Activated T-helper 17 cell treated with anti-CD3 and anti-CD28 coated beads, Interleukin-2, amount 50 U/mL, for 72 hours (primary cell): ENCODE results near the gene YWHAG. TPM values are rescaled to one million over a fixed set of nuclear protein-coding genes. Genes with fewer than 3 reads are reported as not detected.
A peak's percentile ranks its signal among the peaks of the same experiment; 100 is the strongest.
"Not testable (repeated sequence)": the region's sequence is repeated elsewhere in the genome, so short reads cannot be mapped to it uniquely, and the experiment has no call there.

Source experiments
- ATAC-seq: fragments of 150-1000 bp; cut with Tn5 transposase; replicated peaks from 2 replicates; pipeline ENCODE4 v1.10.0; 2021; ENCODE audit warnings: mild to moderate bottlenecking, moderate library complexity
- H3K27ac Mint-ChIP-seq: one replicate; pipeline ENCODE4 v1.8.0; 2022; ENCODE audit warnings: mixed read lengths
- H3K27me3 Mint-ChIP-seq: one replicate; pipeline ENCODE4 v1.8.0; 2022; ENCODE audit warnings: mixed read lengths
- H3K36me3 Mint-ChIP-seq: one replicate; pipeline ENCODE4 v1.8.0; 2022; ENCODE audit warnings: low read depth, mild to moderate bottlenecking, mixed read lengths
- H3K4me1 Mint-ChIP-seq: one replicate; pipeline ENCODE4 v1.8.0; 2022; ENCODE audit warnings: mixed read lengths
- H3K4me3 Mint-ChIP-seq: one replicate; pipeline ENCODE4 v1.8.0; 2022; ENCODE audit warnings: mild to moderate bottlenecking, mixed read lengths
- H3K9me3 Mint-ChIP-seq: one replicate; pipeline ENCODE4 v1.8.0; 2022; ENCODE audit warnings: mixed read lengths
- total RNA-seq, 2 donors: library from RNA; stranded (reverse); gene quantifications; one replicate each; pipeline ENCODE4 v1.2.3, GENCODE V29; 2022

Gene YWHAG
- total RNA-seq, 2 donors from 2014 or later, result 118 to 156 TPM

DNA sequence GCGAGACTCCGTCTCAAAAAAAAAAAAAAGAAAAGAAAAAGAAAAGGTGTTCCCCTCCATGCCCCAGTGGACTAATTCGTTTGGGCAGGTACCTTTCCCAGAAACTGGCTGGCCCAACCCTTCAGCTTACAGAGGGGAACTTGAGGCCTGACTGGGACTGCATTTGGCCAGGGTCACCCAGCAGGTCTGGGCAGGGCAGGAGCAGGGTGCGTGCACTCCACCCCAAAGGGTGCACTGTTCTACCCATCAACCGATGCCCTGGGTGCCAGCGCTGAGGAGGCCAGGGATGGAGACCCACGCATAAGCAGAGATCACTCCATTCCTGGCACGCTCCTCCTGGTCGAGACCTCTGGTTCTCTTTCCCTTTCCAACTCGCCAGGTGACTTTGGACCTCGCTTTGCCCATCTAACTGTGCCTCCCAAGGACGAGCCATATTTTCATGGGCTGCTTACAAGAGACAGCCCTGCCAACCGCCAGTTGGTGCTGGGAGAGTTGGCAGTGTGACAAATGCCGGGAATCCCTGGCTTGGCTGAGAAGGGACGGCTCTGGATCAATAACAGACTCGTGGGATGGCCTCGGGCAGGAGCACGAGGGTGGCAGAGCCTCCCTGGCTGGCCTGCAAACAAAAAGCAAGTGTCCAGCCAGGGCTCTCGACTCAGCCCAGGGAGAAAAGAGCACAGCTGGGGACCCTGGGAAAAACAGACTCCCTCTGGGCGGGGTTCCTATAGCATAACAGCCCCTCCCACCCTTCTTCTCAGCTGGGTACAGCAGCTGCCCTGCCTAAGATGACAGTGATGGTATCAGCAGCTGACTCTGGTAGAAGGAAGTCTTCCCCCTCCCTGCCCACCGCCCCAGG lies 48.5 kb downstream of the YWHAG start:
- Mint-ChIP-seq H3K27me3 (no peaks in the 10 kb centered on the region), H3K27ac (no peak overlapping the region), H3K4me1 (peaks cover 6% of the 10 kb centered on the region), H3K9me3 (no peaks in the 10 kb centered on the region), H3K4me3 (no peak overlapping the region), H3K36me3 (no peaks in the 10 kb centered on the region)
- no peak for ATAC-seq

DNA sequence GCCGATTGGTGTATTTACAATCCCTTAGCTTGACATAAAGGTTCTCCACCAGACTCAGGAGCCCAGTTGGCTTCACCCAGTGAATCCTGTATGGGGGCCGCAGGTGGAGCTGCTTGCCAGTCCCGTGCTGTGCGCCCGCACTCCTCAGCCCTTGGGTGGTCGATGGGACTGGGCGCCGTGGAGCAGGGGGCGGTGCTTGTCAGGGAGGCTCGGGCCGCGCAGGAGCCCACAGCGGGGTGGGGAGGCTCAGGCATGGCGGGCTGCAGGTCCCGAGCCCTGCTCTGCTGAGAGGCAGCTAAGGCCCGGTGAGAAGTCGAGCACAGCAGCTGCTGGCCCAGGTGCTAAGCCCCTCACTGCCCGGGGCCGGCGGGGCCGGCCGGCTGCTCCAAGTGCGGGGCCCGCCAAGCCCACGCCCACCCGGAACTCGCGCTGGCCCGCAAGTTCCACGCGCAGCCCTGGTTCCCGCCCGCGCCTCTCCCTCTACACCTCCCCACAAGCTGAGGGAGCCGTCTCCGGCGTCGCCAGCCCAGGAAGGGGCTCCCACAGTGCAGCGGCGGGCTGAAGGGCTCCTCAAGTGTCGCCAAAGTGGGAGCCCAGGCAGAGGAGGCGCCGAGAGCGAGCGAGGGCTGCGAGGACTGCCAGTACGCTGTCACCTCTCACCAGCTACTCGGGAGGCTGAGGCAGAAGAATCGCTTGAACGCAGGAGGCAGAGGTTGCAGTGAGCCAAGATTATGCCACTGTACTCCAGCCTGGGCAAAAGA lies 49.3 kb downstream of the YWHAG start:
- not testable (repeated sequence) for H3K4me3 Mint-ChIP-seq, H3K27ac Mint-ChIP-seq, H3K27me3 Mint-ChIP-seq, H3K36me3 Mint-ChIP-seq, H3K9me3 Mint-ChIP-seq, H3K4me1 Mint-ChIP-seq, ATAC-seq

- not testable (repeated sequence) for H3K4me1 Mint-ChIP-seq, H3K4me3 Mint-ChIP-seq, H3K9me3 Mint-ChIP-seq, ATAC-seq, H3K36me3 Mint-ChIP-seq, H3K27ac Mint-ChIP-seq, H3K27me3 Mint-ChIP-seq
Observed at GRCh38 chr7:76308874-76309273, 49.9 kb downstream of the YWHAG start.

GRCh38 chr7:76304888-76305375 lies 53.9 kb downstream of the YWHAG start:
- no peaks in the 10 kb centered on the region for H3K9me3 Mint-ChIP-seq
- peaks cover 12% of the 10 kb centered on the region for H3K36me3 Mint-ChIP-seq
- no peaks in the 10 kb centered on the region for H3K27me3 Mint-ChIP-seq
- no peak for ATAC-seq
- no peak overlapping the region for H3K4me3 Mint-ChIP-seq
- no peak overlapping the region for H3K27ac Mint-ChIP-seq
- H3K4me1 Mint-ChIP-seq, result peaks cover 5% of the 10 kb centered on the region

- H3K27ac Mint-ChIP-seq, result peak overlapping the region; percentile 94
- peaks cover 12% of the 10 kb centered on the region for H3K36me3 Mint-ChIP-seq
- ATAC-seq, result peak; percentile 74
- no peaks in the 10 kb centered on the region for H3K9me3 Mint-ChIP-seq
- H3K27me3 Mint-ChIP-seq, result no peaks in the 10 kb centered on the region
- peaks cover 5% of the 10 kb centered on the region for H3K4me1 Mint-ChIP-seq
- peak overlapping the region; percentile 80 for H3K4me3 Mint-ChIP-seq
Observed at GRCh38 chr7:76303202-76304147, 55.3 kb downstream of the YWHAG start.

DNA sequence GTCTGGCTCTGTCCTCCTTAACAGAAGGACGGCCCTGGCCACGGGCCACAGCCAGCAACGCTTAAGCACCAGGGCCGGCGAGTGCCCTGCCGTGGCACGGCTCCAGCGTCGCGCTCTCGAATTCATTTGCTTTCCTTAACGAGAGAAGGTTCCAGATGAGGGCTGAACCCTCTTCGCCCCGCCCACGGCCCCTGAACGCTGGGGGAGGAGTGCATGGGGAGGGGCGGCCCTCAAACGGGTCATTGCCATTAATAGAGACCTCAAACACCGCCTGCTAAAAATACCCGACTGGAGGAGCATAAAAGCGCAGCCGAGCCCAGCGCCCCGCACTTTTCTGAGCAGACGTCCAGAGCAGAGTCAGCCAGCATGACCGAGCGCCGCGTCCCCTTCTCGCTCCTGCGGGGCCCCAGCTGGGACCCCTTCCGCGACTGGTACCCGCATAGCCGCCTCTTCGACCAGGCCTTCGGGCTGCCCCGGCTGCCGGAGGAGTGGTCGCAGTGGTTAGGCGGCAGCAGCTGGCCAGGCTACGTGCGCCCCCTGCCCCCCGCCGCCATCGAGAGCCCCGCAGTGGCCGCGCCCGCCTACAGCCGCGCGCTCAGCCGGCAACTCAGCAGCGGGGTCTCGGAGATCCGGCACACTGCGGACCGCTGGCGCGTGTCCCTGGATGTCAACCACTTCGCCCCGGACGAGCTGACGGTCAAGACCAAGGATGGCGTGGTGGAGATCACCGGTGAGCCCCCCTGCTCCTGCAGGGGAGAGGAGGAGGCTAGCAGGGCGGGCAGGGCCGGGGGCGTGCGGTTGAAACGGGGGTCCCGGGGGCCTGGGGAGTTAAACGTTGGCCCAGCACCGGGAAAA lies 56.2 kb downstream of the YWHAG start, which contains the start of gene HSPB1:
HSPB1 (plus strand) TSS at position 327 of the 855 bp plus-strand sequence; CDS start at position 367, 40 bp downstream.
- Mint-ChIP-seq H3K27ac (peak within 1 kb of the TSS; percentile 94), H3K4me3 (peak within 1 kb of the TSS; percentile 80), H3K27me3 (no peaks in the 10 kb centered on the region), H3K9me3 (no peaks in the 10 kb centered on the region), H3K36me3 (peaks cover 12% of the 10 kb centered on the region), H3K4me1 (peaks cover 5% of the 10 kb centered on the region)
- peak; percentile 57 for ATAC-seq

GRCh38 chr7:76301000-76301399 lies 57.8 kb downstream of the YWHAG start:
- Mint-ChIP-seq H3K9me3 (no peaks in the 10 kb centered on the region), H3K4me1 (peaks cover 5% of the 10 kb centered on the region), H3K4me3 (no peak overlapping the region), H3K27ac (no peak overlapping the region), H3K36me3 (peaks cover 12% of the 10 kb centered on the region), H3K27me3 (no peaks in the 10 kb centered on the region)
- ATAC-seq, result no peak

DNA sequence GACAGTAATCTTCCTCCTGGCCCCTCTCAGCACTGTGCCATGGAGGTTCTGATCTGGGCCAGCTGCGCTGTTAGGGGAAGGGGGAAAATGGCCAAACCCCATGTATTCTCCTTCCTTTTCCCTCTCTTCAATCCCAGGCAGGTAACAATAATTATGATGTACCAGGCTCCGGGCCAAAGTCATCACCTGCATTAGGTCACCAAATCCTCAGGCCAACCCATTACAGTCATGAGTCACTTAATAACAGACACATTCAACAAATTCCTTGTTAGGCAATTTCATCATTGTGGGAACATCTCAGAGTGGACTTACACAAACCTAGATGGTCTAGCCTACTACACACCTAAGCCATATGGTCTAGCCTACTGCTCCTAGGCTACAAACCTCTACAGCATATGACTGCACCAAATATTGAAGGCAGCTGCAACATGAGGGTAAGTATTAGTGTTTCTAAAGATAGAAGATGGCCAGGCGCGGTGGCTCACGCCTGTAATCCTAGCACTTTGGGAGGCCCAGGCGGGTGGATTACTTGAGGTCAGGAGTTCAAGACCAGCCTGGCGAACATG lies 58.5 kb downstream of the YWHAG start:
- Mint-ChIP-seq H3K4me1 (peaks cover 5% of the 10 kb centered on the region), H3K36me3 (peaks cover 12% of the 10 kb centered on the region), H3K9me3 (no peaks in the 10 kb centered on the region), H3K4me3 (no peak overlapping the region), H3K27me3 (no peaks in the 10 kb centered on the region), H3K27ac (no peak overlapping the region)
- no peak for ATAC-seq

DNA sequence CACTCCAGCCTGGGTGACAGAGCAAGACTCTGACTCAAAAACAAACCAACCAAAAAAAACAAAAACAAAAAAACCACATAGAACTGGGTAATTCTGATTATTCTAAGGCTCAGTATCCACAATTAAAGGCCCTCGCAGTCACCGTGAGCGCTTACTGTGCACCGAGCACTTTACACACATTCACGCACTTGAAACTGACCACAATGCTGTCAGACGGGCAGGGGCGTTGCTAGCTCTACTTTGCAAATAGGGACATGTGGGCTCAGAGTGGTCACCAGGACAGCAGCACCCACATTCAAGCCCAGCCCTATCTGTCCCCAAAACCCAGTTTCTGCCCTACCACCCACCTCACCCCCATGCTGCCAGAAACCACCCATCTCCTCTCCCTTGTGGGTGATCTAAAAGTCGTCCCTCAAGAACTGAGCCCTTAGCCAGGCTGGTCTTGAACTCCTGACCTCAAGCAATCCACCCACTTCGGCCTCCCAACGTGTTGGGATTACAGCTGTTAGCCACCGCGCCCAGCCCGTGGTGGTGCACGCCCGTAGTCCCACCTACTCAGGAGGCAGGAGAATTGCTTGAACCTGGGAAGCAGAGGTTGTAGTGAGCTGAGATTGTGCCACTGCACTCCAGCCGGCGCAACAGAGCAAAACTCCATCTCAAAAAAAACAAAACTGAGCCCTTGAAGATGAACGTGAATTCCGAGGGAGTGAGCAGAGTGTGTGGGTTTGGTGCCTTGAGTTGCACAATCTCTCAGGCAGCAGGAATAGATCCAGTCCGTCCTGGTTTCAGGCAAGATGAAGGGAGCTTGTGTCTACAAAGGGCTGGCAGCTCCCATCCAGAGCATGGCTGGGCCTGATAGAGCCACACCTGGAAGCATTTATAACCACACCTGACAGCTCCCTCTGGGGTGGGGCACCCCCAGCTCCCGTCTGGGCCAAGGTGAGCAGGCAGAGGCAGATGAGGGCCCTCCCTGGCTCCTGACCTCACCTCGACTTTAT lies 61.7 kb downstream of the YWHAG start:
- H3K4me3 Mint-ChIP-seq, result no peak overlapping the region
- H3K27ac Mint-ChIP-seq, result no peak overlapping the region
- ATAC-seq, result peak; percentile 39

GRCh38 chr7:76294344-76295024 lies 64.3 kb downstream of the YWHAG start:
- Mint-ChIP-seq H3K4me1 (peaks cover 13% of the 10 kb centered on the region), H3K36me3 (no peaks in the 10 kb centered on the region), H3K27ac (no peak overlapping the region), H3K9me3 (no peaks in the 10 kb centered on the region), H3K27me3 (peaks cover 4% of the 10 kb centered on the region), H3K4me3 (no peak overlapping the region)
- no peak for ATAC-seq

More for the DNA sequence above, 61.7 kb downstream of the YWHAG start:
- Mint-ChIP-seq H3K27me3 (peaks cover 4% of the 10 kb centered on the region), H3K9me3 (no peaks in the 10 kb centered on the region), H3K36me3 (no peaks in the 10 kb centered on the region), H3K4me1 (peaks cover 5% of the 10 kb centered on the region)

DNA sequence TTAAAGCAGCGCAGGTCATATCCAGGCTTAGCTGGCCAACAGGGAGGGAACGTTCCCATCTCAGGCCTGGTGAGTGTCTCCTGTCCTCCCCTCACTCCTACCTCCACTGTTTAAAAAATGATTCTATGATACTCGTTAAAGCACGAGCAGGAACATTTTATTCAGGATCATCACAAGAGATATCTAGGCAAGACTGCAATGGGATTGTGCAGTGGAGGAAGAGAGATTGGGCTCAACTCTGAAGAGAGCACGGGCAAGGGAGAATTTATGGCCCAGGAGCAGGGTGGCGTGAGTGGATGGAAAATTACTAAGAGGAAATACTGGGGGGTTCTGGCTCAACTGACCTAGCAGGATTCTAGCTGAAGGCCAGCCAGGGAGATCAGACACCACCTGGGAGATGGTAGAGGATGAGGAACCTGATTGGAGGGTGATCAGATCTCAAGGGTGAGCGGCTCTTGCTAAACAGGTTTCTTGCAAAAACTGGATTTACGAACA lies 65.3 kb downstream of the YWHAG start:
- Mint-ChIP-seq H3K4me3 (no peak overlapping the region), H3K27me3 (peaks cover 4% of the 10 kb centered on the region), H3K27ac (peak overlapping the region; percentile 11), H3K36me3 (no peaks in the 10 kb centered on the region), H3K4me1 (peaks cover 13% of the 10 kb centered on the region), H3K9me3 (no peaks in the 10 kb centered on the region)
- no peak for ATAC-seq
